ENCODE data around the gene REV3L. TPM values are rescaled to one million over a fixed set of nuclear protein-coding genes. Genes with fewer than 3 reads are reported as not detected.
A peak's percentile ranks its signal among the peaks of the same experiment; 100 is the strongest.

The REV3L gene
- total RNA-seq, 1 experiment from 2014 or later, result 5.3 TPM

- no peaks in the 10 kb centered on the region for H3K4me1 ChIP-seq (ENCODE audit: insufficient read depth, low read length)
- H3K23me2 ChIP-seq (ENCODE audit: insufficient read length, low read depth, low read length, poor library complexity, severe bottlenecking), result no peaks in the 10 kb centered on the region
- H2BK5ac ChIP-seq (ENCODE audit: insufficient read length, low read length), result no peak overlapping the region
- H3K79me1 ChIP-seq (ENCODE audit: insufficient read depth, low read depth, low read length, poor library complexity, severe bottlenecking), result no peaks in the 10 kb centered on the region
- no peaks in the 10 kb centered on the region for H3K27me3 Mint-ChIP-seq (ENCODE audit: low read depth)
- H4K8ac ChIP-seq (replicated peaks; ENCODE audit: insufficient read length, low read depth, low read length), result no peak overlapping the region
- no peak overlapping the region for H2BK12ac ChIP-seq (ENCODE audit: insufficient read length, low read depth, low read length)
- no peaks in the 10 kb centered on the region for H4K20me1 ChIP-seq (ENCODE audit: control insufficient read depth, insufficient read depth, insufficient read length)
- H2AK5ac ChIP-seq (ENCODE audit: insufficient read length, low read length), result no peak overlapping the region
- no peak overlapping the region for H4K91ac ChIP-seq (ENCODE audit: insufficient read length, low read depth, low read length)
- no peak overlapping the region for H3K4me3 Mint-ChIP-seq
- no peak overlapping the region for H3K27ac ChIP-seq (ENCODE audit: insufficient read length, low read depth, low read length)
- no peak overlapping the region for H3K14ac ChIP-seq (ENCODE audit: insufficient read depth, low read length)
- no peak overlapping the region for H3K56ac ChIP-seq (ENCODE audit: insufficient read length, low read depth, low read length)
- no peak overlapping the region for H2BK20ac ChIP-seq (ENCODE audit: low read depth, low read length, poor library complexity, severe bottlenecking)
- no peak overlapping the region for H3K9ac ChIP-seq (ENCODE audit: extremely low read depth, insufficient read length, low read length)
- no peak overlapping the region for H4K5ac ChIP-seq (ENCODE audit: insufficient read length, low read depth, low read length)
- H3K79me2 ChIP-seq (ENCODE audit: insufficient read depth, low read length), result no peaks in the 10 kb centered on the region
- WGBS (ENCODE audit: extremely low coverage, insufficient read length, low lambda C conversion rate), result no CpG with 5 or more reads among the region's 8 CpGs
- H3K23ac ChIP-seq (ENCODE audit: insufficient read length, low read depth, low read length), result no peak overlapping the region
- no peak overlapping the region for H3K4ac ChIP-seq (ENCODE audit: low read depth, low read length)
- H2BK15ac ChIP-seq (ENCODE audit: low read depth, low read length), result no peak overlapping the region
- H3K4me2 ChIP-seq (ENCODE audit: insufficient read depth, insufficient read length, low read length), result no peak overlapping the region
- no peak overlapping the region for H2BK120ac ChIP-seq (ENCODE audit: low read depth, low read length, poor library complexity, severe bottlenecking)
- H3K18ac ChIP-seq (ENCODE audit: insufficient read length, low read depth, low read length), result no peak overlapping the region
- H3K27ac Mint-ChIP-seq, result no peak overlapping the region; a peak in 1 of 7 replicates
- no peaks in the 10 kb centered on the region; a peak in 1 of 4 replicates for H3K4me1 Mint-ChIP-seq
- no peaks in the 10 kb centered on the region for H3K27me3 ChIP-seq (ENCODE audit: insufficient read depth, low read length)
- no peaks in the 10 kb centered on the region for H3K9me3 ChIP-seq (ENCODE audit: control insufficient read depth, low read depth, low read length)
- H2AFZ ChIP-seq (ENCODE audit: low read length), result no peak overlapping the region
- peaks cover 5 to 24% (median 17%) of the 10 kb centered on the region in 3 experiments for H3K36me3 Mint-ChIP-seq (ENCODE audit: insufficient read depth in 1 of 3, low read depth in 3 of 3)
- peaks cover 2% of the 10 kb centered on the region in 2 experiments for H3K9me3 Mint-ChIP-seq
- TF ChIP-seq, protein P1, sequence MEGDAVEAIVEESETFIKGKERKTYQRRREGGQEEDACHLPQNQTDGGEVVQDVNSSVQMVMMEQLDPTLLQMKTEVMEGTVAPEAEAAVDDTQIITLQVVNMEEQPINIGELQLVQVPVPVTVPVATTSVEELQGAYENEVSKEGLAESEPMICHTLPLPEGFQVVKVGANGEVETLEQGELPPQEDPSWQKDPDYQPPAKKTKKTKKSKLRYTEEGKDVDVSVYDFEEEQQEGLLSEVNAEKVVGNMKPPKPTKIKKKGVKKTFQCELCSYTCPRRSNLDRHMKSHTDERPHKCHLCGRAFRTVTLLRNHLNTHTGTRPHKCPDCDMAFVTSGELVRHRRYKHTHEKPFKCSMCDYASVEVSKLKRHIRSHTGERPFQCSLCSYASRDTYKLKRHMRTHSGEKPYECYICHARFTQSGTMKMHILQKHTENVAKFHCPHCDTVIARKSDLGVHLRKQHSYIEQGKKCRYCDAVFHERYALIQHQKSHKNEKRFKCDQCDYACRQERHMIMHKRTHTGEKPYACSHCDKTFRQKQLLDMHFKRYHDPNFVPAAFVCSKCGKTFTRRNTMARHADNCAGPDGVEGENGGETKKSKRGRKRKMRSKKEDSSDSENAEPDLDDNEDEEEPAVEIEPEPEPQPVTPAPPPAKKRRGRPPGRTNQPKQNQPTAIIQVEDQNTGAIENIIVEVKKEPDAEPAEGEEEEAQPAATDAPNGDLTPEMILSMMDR (conservative IDR thresholded peaks at IDR 0.05), result peak; percentile 36; the same call in 2 of the 3 replicates
- no peak overlapping the region for H3T11ph ChIP-seq (ENCODE audit: low read length)
- no peak for DNase-seq
Observed at GRCh38 chr6:111306104-111306888, 176.7 kb downstream of the REV3L start.

Data from H9 (cell line).